ENCODE results near the gene NFATC3.

The NFATC3 gene

GRCh38 chr16:68247400-68247799 is 162.2 kb downstream of the NFATC3 start:
- peaks cover 49% of the 10 kb centered on the region for H3K79me2 ChIP-seq (ENCODE audit: insufficient read depth, low read depth)
- TF ChIP-seq CTCF (conservative IDR thresholded peaks at IDR 0.05; ENCODE audit: low read depth, low read length): no peak
- no peaks in the 10 kb centered on the region for H3K27me3 ChIP-seq (ENCODE audit: insufficient read depth, low read depth)
- no peaks in the 10 kb centered on the region for H3K36me3 ChIP-seq (ENCODE audit: insufficient read depth)
- peak overlapping the region; percentile 98; the same call in 1 of the 2 replicates for H3K4me2 ChIP-seq
- H3K9ac ChIP-seq: no peak overlapping the region
- H3K4me3 ChIP-seq (IDR thresholded peaks at IDR 0.05; ENCODE audit: insufficient read depth, low read depth, low read length): no peak overlapping the region
- no peaks in the 10 kb centered on the region for H4K20me1 ChIP-seq (ENCODE audit: insufficient read depth)
- H3K27ac ChIP-seq: no peak overlapping the region
- H3K4me1 ChIP-seq (ENCODE audit: low read depth, poor library complexity, severe bottlenecking): peaks cover 67% of the 10 kb centered on the region
- H2AFZ ChIP-seq (ENCODE audit: low read depth): no peak overlapping the region

- Histone ChIP-seq H3K9ac (no peak overlapping the region), H3K4me3 (IDR thresholded peaks at IDR 0.05; ENCODE audit: insufficient read depth, low read depth, low read length) (no peak overlapping the region), H3K36me3 (ENCODE audit: insufficient read depth) (no peaks in the 10 kb centered on the region), H3K4me2 (no peak overlapping the region; the same call in 1 of the 2 replicates), H3K79me2 (ENCODE audit: insufficient read depth, low read depth) (peaks cover 51% of the 10 kb centered on the region), H3K27me3 (ENCODE audit: insufficient read depth, low read depth) (no peaks in the 10 kb centered on the region), H2AFZ (ENCODE audit: low read depth) (no peak overlapping the region), H3K4me1 (ENCODE audit: low read depth, poor library complexity, severe bottlenecking) (peaks cover 72% of the 10 kb centered on the region), H3K27ac (no peak overlapping the region), H4K20me1 (ENCODE audit: insufficient read depth) (no peaks in the 10 kb centered on the region)
- no peak for TF ChIP-seq CTCF (conservative IDR thresholded peaks at IDR 0.05; ENCODE audit: low read depth, low read length)
Observed at GRCh38 chr16:68247932-68248331, 162.8 kb downstream of the NFATC3 start.

- Histone ChIP-seq H3K4me3 (IDR thresholded peaks at IDR 0.05; ENCODE audit: insufficient read depth, low read depth, low read length) (no peak overlapping the region), H3K79me2 (ENCODE audit: insufficient read depth, low read depth) (peaks cover 63% of the 10 kb centered on the region), H2AFZ (ENCODE audit: low read depth) (no peak overlapping the region), H3K27me3 (ENCODE audit: insufficient read depth, low read depth) (no peaks in the 10 kb centered on the region), H3K4me1 (ENCODE audit: low read depth, poor library complexity, severe bottlenecking) (peaks cover 82% of the 10 kb centered on the region), H3K4me2 (no peak overlapping the region), H3K27ac (no peak overlapping the region; the same call in 1 of the 2 replicates), H4K20me1 (ENCODE audit: insufficient read depth) (no peaks in the 10 kb centered on the region), H3K36me3 (ENCODE audit: insufficient read depth) (no peaks in the 10 kb centered on the region), H3K9ac (no peak overlapping the region)
- no peak for TF ChIP-seq CTCF (conservative IDR thresholded peaks at IDR 0.05; ENCODE audit: low read depth, low read length)
Observed at GRCh38 chr16:68249371-68249770, 164.2 kb downstream of the NFATC3 start.

- H3K27me3 ChIP-seq (ENCODE audit: insufficient read depth, low read depth): no peaks in the 10 kb centered on the region
- peak overlapping the region; percentile 86 for H3K4me2 ChIP-seq
- no peak for TF ChIP-seq CTCF (conservative IDR thresholded peaks at IDR 0.05; ENCODE audit: low read depth, low read length)
- no peak overlapping the region for H2AFZ ChIP-seq (ENCODE audit: low read depth)
- H3K4me3 ChIP-seq (IDR thresholded peaks at IDR 0.05; ENCODE audit: insufficient read depth, low read depth, low read length): no peak overlapping the region
- H3K79me2 ChIP-seq (ENCODE audit: insufficient read depth, low read depth): peaks cover 62% of the 10 kb centered on the region
- H3K36me3 ChIP-seq (ENCODE audit: insufficient read depth): no peaks in the 10 kb centered on the region
- peaks cover 98% of the 10 kb centered on the region for H3K4me1 ChIP-seq (ENCODE audit: low read depth, poor library complexity, severe bottlenecking)
- no peaks in the 10 kb centered on the region for H4K20me1 ChIP-seq (ENCODE audit: insufficient read depth)
- peak overlapping the region; percentile 48; the same call in 1 of the 2 replicates for H3K9ac ChIP-seq
- H3K27ac ChIP-seq: peak overlapping the region; percentile 86
Observed at GRCh38 chr16:68250951-68251350, 165.8 kb downstream of the NFATC3 start.

Measured in KMS-11 (cell line).